HCT116 (cell line): Measurements from ENCODE around the gene UTS2B. TPM values are rescaled to one million over a fixed set of nuclear protein-coding genes. Genes with fewer than 3 reads are reported as not detected.

Experiments
- ATAC-seq: fragments of 200-7000 bp; cut with Tn5 transposase; 2 replicates; pipeline ENCODE4 v1.9.1; 2020; ENCODE audit warnings: mild to moderate bottlenecking, moderate library complexity
- BruUV-seq: library from RNA; stranded (reverse); fragments of 400-500 nt; replicated peaks from 2 replicates; lab custom pipeline; 2021; lab: Mats Ljungman, UMichigan
- CTCF ChIA-PET: fragments of 300-600 bp; sonication (Branson Sonifier 250); formaldehyde crosslinking; loops from one replicate; lab custom pipeline; 2021; ENCODE audit warnings: antibody characterized with exemption; lab: Charles Lee
- POLR2A ChIA-PET: fragments of 300-600, 350-600 bp; sonication (Branson Sonifier 250); formaldehyde crosslinking; loops from one replicate; lab custom pipeline; 2021; ENCODE audit warnings: antibody characterized with exemption; lab: Charles Lee
- RAD21 ChIA-PET, 2 experiments: fragments of 300-600 bp; sonication (Branson Sonifier 250); formaldehyde crosslinking; loops; one replicate each; lab custom pipeline; 2023; ENCODE audit warnings: low total read pairs in 2 of 2; ENCODE audit not compliant: uncharacterized antibody in 2 of 2, unreplicated experiment in 2 of 2, low non-redundant PET in 1 of 2; lab: Charles Lee
- DNase-seq: peaks from one replicate; pipeline ENCODE4 v3.0.0-alpha.2; 2010; ENCODE audit warnings: low read depth, low spot score
- H2AFZ ChIP-seq: fragments of 200-600 bp; shearing (Covaris generic), sonication (generic); 2 replicates; pipeline ENCODE4 v1.6.1; 2017; ENCODE audit warnings: low read depth, mixed run types, mixed read lengths, antibody characterized with exemption, low read length; ENCODE audit not compliant: poor library complexity, severe bottlenecking
- H3K27ac ChIP-seq: 2 replicates; pipeline ENCODE4 v1.5.1; 2012; ENCODE audit warnings: low read depth, low read length
- H3K27me3 ChIP-seq: fragments of 200-600 bp; sonication (generic); 2 replicates; pipeline ENCODE4 v1.6.1; 2016; ENCODE audit warnings: mixed run types, low read length, mixed read lengths; ENCODE audit not compliant: insufficient read depth
- H3K36me3 ChIP-seq, 2 experiments: fragments of 200-500 bp in 1 of 2; fragments of 200-600 bp in 1 of 2; sonication (Bioruptor generic) in 1 of 2; sonication (generic) in 1 of 2; 2 replicates each; pipeline versions ENCODE4 v1.5.1 to v1.6.1; 2014 to 2016; ENCODE audit warnings: low read length in 2 of 2, inconsistent platforms in 1 of 2, mixed read lengths in 1 of 2, mixed run types in 1 of 2; ENCODE audit not compliant: insufficient read depth in 2 of 2, control insufficient read depth in 1 of 2
- H3K4me1 ChIP-seq, 2 experiments: fragments of 200-600 bp in 1 of 2; sonication (generic) in 1 of 2; 2 replicates each; pipeline versions ENCODE4 v1.5.1 to v1.6.1; 2012 to 2017; ENCODE audit warnings: low read length in 2 of 2, inconsistent platforms in 1 of 2, mild to moderate bottlenecking in 1 of 2, mixed read lengths in 1 of 2, mixed run types in 1 of 2, moderate library complexity in 1 of 2; ENCODE audit not compliant: insufficient read depth in 2 of 2, control insufficient read depth in 1 of 2
- H3K4me2 ChIP-seq: fragments of 200-600 bp; sonication (generic); 2 replicates; pipeline ENCODE4 v1.6.1; 2017; ENCODE audit warnings: mixed run types, low read length, mixed read lengths
- H3K4me3 ChIP-seq, 2 experiments: fragments of 200-600 bp in 1 of 2; sonication (generic) in 1 of 2; replicated peaks in 1 of 2; 2 replicates each; pipeline ENCODE4 v1.5.1; 2011 to 2016; ENCODE audit warnings: low read length in 2 of 2, control low read depth in 1 of 2, low read depth in 1 of 2, mild to moderate bottlenecking in 1 of 2, mixed read lengths in 1 of 2, mixed run types in 1 of 2
- H3K79me2 ChIP-seq: fragments of 200-600 bp; sonication (generic); 2 replicates; pipeline ENCODE4 v1.6.1; 2017; ENCODE audit warnings: mild to moderate bottlenecking, mixed run types, low read length, moderate library complexity, mixed read lengths; ENCODE audit not compliant: insufficient read depth
- H3K9ac ChIP-seq: fragments of 200-600 bp; sonication (generic); 2 replicates; pipeline ENCODE4 v1.6.1; 2016; ENCODE audit warnings: low read length, mixed read lengths
- H3K9me2 ChIP-seq: fragments of 200-600 bp; sonication (generic), shearing (Covaris generic); 2 replicates; pipeline ENCODE4 v1.6.1; 2017; ENCODE audit warnings: mixed run types, mild to moderate bottlenecking, moderate library complexity; ENCODE audit not compliant: insufficient read depth
- H3K9me3 ChIP-seq, 2 experiments: fragments of 200-500 bp in 1 of 2; fragments of 200-600 bp in 1 of 2; sonication (Bioruptor generic) in 1 of 2; sonication (generic) in 1 of 2; 2 replicates each; pipeline ENCODE4 v1.6.1; 2014 to 2017; ENCODE audit warnings: low read length in 2 of 2, mixed read lengths in 2 of 2, inconsistent platforms in 1 of 2, low read depth in 1 of 2, mild to moderate bottlenecking in 1 of 2, mixed run types in 1 of 2, moderate library complexity in 1 of 2; ENCODE audit not compliant: control insufficient read depth in 1 of 2, insufficient read depth in 1 of 2
- H4K20me1 ChIP-seq: fragments of 200-600 bp; sonication (generic), shearing (Covaris generic); 2 replicates; pipeline ENCODE4 v1.6.1; 2017; ENCODE audit warnings: mixed run types, mild to moderate bottlenecking, moderate library complexity; ENCODE audit not compliant: insufficient read depth
- CBX3 ChIP-seq: IDR thresholded peaks from 2 replicates; pipeline ENCODE4 v1.6.1; 2012; ENCODE audit warnings: low read depth
- EGR1 ChIP-seq: IDR thresholded peaks from 2 replicates; pipeline ENCODE4 v1.6.1; 2012; ENCODE audit warnings: low read depth
- ELF1 ChIP-seq: IDR thresholded peaks from 2 replicates; pipeline ENCODE4 v1.6.1; 2012; ENCODE audit warnings: low read depth, borderline replicate concordance
- JUND ChIP-seq: IDR thresholded peaks from 2 replicates; pipeline ENCODE4 v1.6.1; 2012
- POLR2A ChIP-seq: IDR thresholded peaks from 2 replicates; pipeline ENCODE4 v1.7.0; 2011; ENCODE audit warnings: borderline replicate concordance; ENCODE audit not compliant: insufficient read depth, insufficient read length; ENCODE audit errors: extremely low read depth
- POLR2AphosphoS5 ChIP-seq: IDR thresholded peaks from 2 replicates; pipeline ENCODE4 v1.6.1; 2011; ENCODE audit warnings: mild to moderate bottlenecking, low read depth, low read length, moderate library complexity
- SP1 ChIP-seq: IDR thresholded peaks from 2 replicates; pipeline ENCODE4 v1.6.1; 2012; ENCODE audit warnings: low read depth
- TCF7L2 ChIP-seq: IDR thresholded peaks from 2 replicates; pipeline ENCODE4 v1.7.0; 2011; ENCODE audit warnings: borderline replicate concordance, inconsistent platforms; ENCODE audit not compliant: insufficient read depth, insufficient read length; ENCODE audit errors: extremely low read depth
- intact Hi-C: fragments of 100-400 bp; cut with micrococcal nuclease; formaldehyde crosslinking; loops from 2 replicates; pipeline ENCODE4 v1.10.0; 2022
- total RNA-seq: library from RNA; stranded (reverse); gene quantifications from one replicate; pipeline ENCODE4 v1.2.1, GENCODE V29; 2021; ENCODE audit not compliant: unreplicated experiment
- TF ChIP-seq, protein P1 (sequence below): IDR thresholded peaks from 2 replicates; pipeline ENCODE4 v1.6.1; 2012
- TF ChIP-seq, protein P2 (sequence below): IDR thresholded peaks from 2 replicates; pipeline ENCODE4 v1.6.1; 2011; ENCODE audit warnings: mild to moderate bottlenecking, low read length, moderate library complexity; ENCODE audit not compliant: insufficient replicate concordance; ENCODE audit errors: extremely low read depth
- TF ChIP-seq, protein P3 (sequence below), 3 experiments: fragments of 200-600 bp in 1 of 3; sonication (generic) in 1 of 3; IDR thresholded peaks in 2 of 3; conservative IDR thresholded peaks in 1 of 3; 2 replicates each; pipeline ENCODE4 v1.5.1; 2012 to 2017; ENCODE audit warnings: low read depth in 2 of 3, low read length in 2 of 3, antibody characterized with exemption in 1 of 3, borderline replicate concordance in 1 of 3, control low read depth in 1 of 3, mild to moderate bottlenecking in 1 of 3, mixed read lengths in 1 of 3, mixed run types in 1 of 3, moderate library complexity in 1 of 3; ENCODE audit not compliant: insufficient read depth in 1 of 3

The UTS2B gene
- total RNA-seq, 1 experiment from 2014 or later: 0.59 TPM

DNA sequence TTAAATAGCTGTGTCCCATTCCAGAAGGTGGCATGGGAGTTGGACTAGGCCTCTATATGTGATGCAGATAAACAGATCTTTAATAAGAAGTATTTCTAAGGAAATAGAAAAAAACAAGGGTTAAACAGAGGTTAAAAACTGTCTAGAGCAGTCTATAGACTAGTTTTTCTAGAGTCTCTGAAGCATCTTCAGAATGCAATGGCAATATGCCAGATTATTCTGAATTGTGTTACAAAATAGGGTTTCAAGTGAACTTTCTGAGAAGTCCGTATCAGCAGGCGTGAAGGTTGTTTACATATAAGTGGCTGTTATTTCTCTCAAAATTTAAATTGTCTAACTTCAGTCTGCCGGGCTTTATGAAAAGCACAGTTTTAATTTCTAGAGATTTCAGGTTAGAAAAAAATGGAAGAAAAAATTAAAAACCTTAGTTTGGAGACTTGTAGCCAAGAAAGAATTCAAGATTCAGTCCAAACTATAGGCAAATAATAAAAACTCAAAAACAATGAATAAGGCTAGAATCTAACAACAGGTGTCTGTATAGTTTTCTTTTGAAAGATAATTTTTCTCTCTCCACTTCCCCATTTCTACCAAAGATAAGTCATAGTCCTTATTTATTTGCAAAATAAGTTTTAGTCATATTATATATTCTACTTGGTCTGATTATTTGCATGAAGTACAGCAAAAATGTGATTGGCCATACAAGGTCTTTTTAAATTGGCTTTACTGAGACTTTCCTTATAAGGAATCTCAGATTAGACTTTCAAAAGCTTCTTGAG lies 76.0 kb downstream of the UTS2B start:
- Histone ChIP-seq H3K27ac (no peak overlapping the region), H3K9me3 (no peaks in the 10 kb centered on the region), H4K20me1 (no peaks in the 10 kb centered on the region), H3K36me3 (no peaks in the 10 kb centered on the region), H3K9ac (no peak overlapping the region), H3K27me3 (no peaks in the 10 kb centered on the region), H3K4me3 (no peak overlapping the region), H3K4me2 (no peak overlapping the region), H2AFZ (peak overlapping the region; percentile 18), H3K9me2 (no peaks in the 10 kb centered on the region), H3K4me1 (peaks cover 0 to 3% of the 10 kb centered on the region in 2 experiments; a peak in 1 of 4 replicates)
- RAD21 ChIA-PET: no interaction called here
- ATAC-seq (no peak), DNase-seq (no peak)
- CTCF ChIA-PET: no interaction called here
- BruUV-seq: no TSS peak
- TF ChIP-seq TCF7L2 (no peak), POLR2AphosphoS5 (no peak), POLR2A (no peak), EGR1 (no peak)
- TF ChIP-seq, protein P1, sequence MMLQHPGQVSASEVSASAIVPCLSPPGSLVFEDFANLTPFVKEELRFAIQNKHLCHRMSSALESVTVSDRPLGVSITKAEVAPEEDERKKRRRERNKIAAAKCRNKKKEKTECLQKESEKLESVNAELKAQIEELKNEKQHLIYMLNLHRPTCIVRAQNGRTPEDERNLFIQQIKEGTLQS: no peak
- TF ChIP-seq, all 23 proteins: peak for 0
- intact Hi-C loops: no loop called here
- POLR2A ChIA-PET: no interaction called here
- H3K79me2 ChIP-seq: no peaks in the 10 kb centered on the region

DNA sequence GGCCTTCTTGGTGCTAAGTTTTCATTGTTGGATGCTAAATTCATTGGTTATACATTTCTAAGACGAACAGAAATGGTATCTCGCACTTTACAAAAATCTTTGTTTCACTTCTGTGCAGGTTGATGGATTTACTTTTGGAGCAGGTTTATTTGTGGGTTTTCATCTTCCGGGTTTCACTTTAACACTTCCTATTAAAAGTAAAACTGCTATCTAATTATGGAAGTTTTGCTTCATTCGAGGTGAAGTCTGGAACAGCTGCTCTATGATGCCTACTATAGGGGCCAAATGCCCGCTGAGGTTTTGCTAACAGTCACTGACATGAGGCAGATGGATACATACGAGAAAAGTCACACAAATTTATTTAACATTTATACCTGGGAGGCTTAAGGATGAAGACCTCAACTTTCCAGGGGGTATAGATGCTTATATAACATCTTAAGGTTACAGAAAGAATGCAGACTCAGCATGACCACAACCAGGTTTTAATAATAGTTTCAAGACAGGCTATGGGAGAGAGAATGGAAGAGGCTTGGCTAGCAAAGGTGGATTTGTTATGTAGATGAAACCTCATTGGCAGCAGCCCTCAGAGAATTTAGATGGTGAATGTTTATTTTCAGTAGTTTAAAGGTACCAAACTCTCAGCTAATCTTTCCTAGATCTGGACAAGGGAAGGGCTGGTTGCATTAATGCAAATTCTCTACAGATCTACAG lies 77.1 kb downstream of the UTS2B start:
- RAD21 ChIA-PET: no interaction called here
- Histone ChIP-seq H3K9ac (no peak overlapping the region), H2AFZ (no peak overlapping the region), H3K27me3 (no peaks in the 10 kb centered on the region), H3K4me2 (no peak overlapping the region), H3K9me3 (no peaks in the 10 kb centered on the region), H4K20me1 (no peaks in the 10 kb centered on the region), H3K27ac (no peak overlapping the region), H3K79me2 (no peaks in the 10 kb centered on the region), H3K4me3 (no peak overlapping the region), H3K9me2 (no peaks in the 10 kb centered on the region), H3K36me3 (no peaks in the 10 kb centered on the region), H3K4me1 (no peaks in the 10 kb centered on the region; a peak in 1 of 4 replicates)
- POLR2A ChIA-PET: no interaction called here
- no TSS peak for BruUV-seq
- no peak for DNase-seq
- CTCF ChIA-PET: no interaction called here
- intact Hi-C loops: no loop called here
- no peak for ATAC-seq
- TF ChIP-seq, protein P1: no peak
- TF ChIP-seq POLR2AphosphoS5 (no peak), JUND (no peak), ELF1 (no peak), POLR2A (no peak), CBX3 (no peak), SP1 (no peak)
- TF ChIP-seq, protein P2, sequence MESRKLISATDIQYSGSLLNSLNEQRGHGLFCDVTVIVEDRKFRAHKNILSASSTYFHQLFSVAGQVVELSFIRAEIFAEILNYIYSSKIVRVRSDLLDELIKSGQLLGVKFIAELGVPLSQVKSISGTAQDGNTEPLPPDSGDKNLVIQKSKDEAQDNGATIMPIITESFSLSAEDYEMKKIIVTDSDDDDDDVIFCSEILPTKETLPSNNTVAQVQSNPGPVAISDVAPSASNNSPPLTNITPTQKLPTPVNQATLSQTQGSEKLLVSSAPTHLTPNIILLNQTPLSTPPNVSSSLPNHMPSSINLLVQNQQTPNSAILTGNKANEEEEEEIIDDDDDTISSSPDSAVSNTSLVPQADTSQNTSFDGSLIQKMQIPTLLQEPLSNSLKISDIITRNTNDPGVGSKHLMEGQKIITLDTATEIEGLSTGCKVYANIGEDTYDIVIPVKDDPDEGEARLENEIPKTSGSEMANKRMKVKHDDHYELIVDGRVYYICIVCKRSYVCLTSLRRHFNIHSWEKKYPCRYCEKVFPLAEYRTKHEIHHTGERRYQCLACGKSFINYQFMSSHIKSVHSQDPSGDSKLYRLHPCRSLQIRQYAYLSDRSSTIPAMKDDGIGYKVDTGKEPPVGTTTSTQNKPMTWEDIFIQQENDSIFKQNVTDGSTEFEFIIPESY: no peak
- TF ChIP-seq, protein P3, sequence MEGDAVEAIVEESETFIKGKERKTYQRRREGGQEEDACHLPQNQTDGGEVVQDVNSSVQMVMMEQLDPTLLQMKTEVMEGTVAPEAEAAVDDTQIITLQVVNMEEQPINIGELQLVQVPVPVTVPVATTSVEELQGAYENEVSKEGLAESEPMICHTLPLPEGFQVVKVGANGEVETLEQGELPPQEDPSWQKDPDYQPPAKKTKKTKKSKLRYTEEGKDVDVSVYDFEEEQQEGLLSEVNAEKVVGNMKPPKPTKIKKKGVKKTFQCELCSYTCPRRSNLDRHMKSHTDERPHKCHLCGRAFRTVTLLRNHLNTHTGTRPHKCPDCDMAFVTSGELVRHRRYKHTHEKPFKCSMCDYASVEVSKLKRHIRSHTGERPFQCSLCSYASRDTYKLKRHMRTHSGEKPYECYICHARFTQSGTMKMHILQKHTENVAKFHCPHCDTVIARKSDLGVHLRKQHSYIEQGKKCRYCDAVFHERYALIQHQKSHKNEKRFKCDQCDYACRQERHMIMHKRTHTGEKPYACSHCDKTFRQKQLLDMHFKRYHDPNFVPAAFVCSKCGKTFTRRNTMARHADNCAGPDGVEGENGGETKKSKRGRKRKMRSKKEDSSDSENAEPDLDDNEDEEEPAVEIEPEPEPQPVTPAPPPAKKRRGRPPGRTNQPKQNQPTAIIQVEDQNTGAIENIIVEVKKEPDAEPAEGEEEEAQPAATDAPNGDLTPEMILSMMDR (IDR thresholded peaks at IDR 0.05 in 2 of 3, conservative IDR thresholded peaks at IDR 0.05 in 1 of 3; ENCODE audit: borderline replicate concordance in 1 of 3, insufficient read depth in 1 of 3, low read depth in 2 of 3, low read length in 2 of 3): no peak
